HG03521 (cell line): ENCODE measurements around the gene EPC2.
A peak's percentile ranks its signal among the peaks of the same experiment; 100 is the strongest.

ENCODE experiments used
- ATAC-seq: cut with Tn5 transposase; IDR thresholded peaks from one replicate; pipeline ENCODE4 v1.9.1; 2021; ENCODE audit warnings: mild to moderate bottlenecking, moderate library complexity; ENCODE audit not compliant: unreplicated experiment

The EPC2 gene

GRCh38 chr2:148802448-148803220, 158.1 kb downstream of the EPC2 start:
- no peak for ATAC-seq

GRCh38 chr2:148810081-148810480, 165.5 kb downstream of the EPC2 start:
- no peak for ATAC-seq

GRCh38 chr2:148812306-148812705, 167.8 kb downstream of the EPC2 start:
- no peak for ATAC-seq

- peak; percentile 99 for ATAC-seq
These were observed 169.1 kb downstream of the EPC2 start for GRCh38 chr2:148813603-148814065.

GRCh38 chr2:148814143-148814859, 169.8 kb downstream of the EPC2 start:
- no peak for ATAC-seq

- ATAC-seq = no peak
These were observed 170.4 kb downstream of the EPC2 start for GRCh38 chr2:148814860-148815419.

- no peak for ATAC-seq
These were observed 171.6 kb downstream of the EPC2 start for GRCh38 chr2:148816176-148816575.

- ATAC-seq = no peak
These were observed 172.7 kb downstream of the EPC2 start for GRCh38 chr2:148817210-148817708.

- no peak for ATAC-seq
These were observed 174.6 kb downstream of the EPC2 start for GRCh38 chr2:148819019-148819585.

- ATAC-seq = no peak
These were observed 179.6 kb downstream of the EPC2 start for GRCh38 chr2:148824190-148824589.

GRCh38 chr2:148826791-148827190, 182.2 kb downstream of the EPC2 start:
- ATAC-seq = no peak

GRCh38 chr2:148828941-148829340, 184.4 kb downstream of the EPC2 start:
- ATAC-seq = no peak

- ATAC-seq = no peak
These were observed 185.1 kb downstream of the EPC2 start for GRCh38 chr2:148829618-148830017.

- no peak for ATAC-seq
These were observed 188.1 kb downstream of the EPC2 start for GRCh38 chr2:148832637-148833036.
